Tibial artery (tissue), 4 donors: Measurements from ENCODE around the gene GPR15.

Experiments used
- DNase-seq, 2 donors: peaks; one replicate each; pipeline ENCODE4 v3.0.0-alpha.2; 2019
- H3K27ac ChIP-seq, 2 donors: fragments of 200-600 bp; sonication (generic) in 1 of 2; 1 replicate in 1 of 2; 2 replicates in 1 of 2; pipeline ENCODE4 v1.5.1; 2018 to 2019; ENCODE audit warnings: mild to moderate bottlenecking in 1 of 2
- H3K27me3 ChIP-seq, 2 donors: fragments of 200-600 bp; sonication (generic) in 1 of 2; one replicate each; pipeline versions ENCODE4 v1.5.1 to v1.6.0; 2016 to 2019
- H3K36me3 ChIP-seq, 3 donors: fragments of 200-600 bp; sonication (generic) in 2 of 3; one replicate each; pipeline ENCODE4 v1.5.1; 2016 to 2019; ENCODE audit warnings: mild to moderate bottlenecking in 2 of 3
- H3K4me1 ChIP-seq, 4 donors: fragments of 200-600 bp; sonication (generic) in 2 of 4; 1 replicate in 3 of 4; 2 replicates in 1 of 4; pipeline ENCODE4 v1.5.1; 2016 to 2019
- H3K4me3 ChIP-seq, 2 donors: fragments of 200-600 bp; sonication (generic) in 1 of 2; 1 replicate in 1 of 2; 2 replicates in 1 of 2; pipeline ENCODE4 v1.5.1; 2018 to 2019; ENCODE audit warnings: mild to moderate bottlenecking in 2 of 2
- H3K9me3 ChIP-seq, 3 donors: fragments of 200-600 bp; sonication (generic) in 1 of 3; one replicate each; pipeline ENCODE4 v1.5.1; 2016 to 2019
- intact Hi-C: fragments of 100-400 bp; cut with DNase I; formaldehyde crosslinking; loops from one replicate; pipeline ENCODE4 v1.15.0; 2023; ENCODE audit warnings: low total_unique reads
- TF ChIP-seq, protein P1 (sequence below), 2 experiments: fragments of 200-600 bp in 1 of 2; fragments of 450-650 bp in 1 of 2; IDR thresholded peaks; one replicate each; pipeline ENCODE4 v1.5.1; 2017 to 2019; ENCODE audit warnings: antibody characterized with exemption in 2 of 2, mild to moderate bottlenecking in 1 of 2, moderate library complexity in 1 of 2

The GPR15 gene

DNA sequence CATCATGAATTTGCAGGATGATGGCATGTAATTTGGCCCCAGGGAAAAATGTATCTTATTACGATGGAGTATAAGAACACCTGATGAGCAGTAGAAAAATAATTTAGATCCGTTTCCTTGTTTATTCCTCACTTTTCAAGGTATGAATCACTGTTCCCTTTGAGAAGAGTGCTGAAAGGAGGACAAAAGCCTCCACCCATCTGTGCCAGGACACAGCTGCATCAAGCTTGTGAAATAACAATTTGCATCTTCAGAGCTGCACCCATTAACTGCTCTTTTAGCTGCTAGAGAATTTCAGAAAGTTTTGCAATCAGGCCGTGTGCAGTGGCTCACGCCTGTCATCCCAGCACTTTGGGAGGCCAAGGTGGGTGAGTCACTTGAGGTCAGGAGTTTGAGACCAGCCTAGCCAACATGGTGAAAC, 18.7 kb upstream of the GPR15 start:
- no peaks in the 10 kb centered on the region for H3K27me3 ChIP-seq
- no peak for DNase-seq
- no peaks in the 10 kb centered on the region for H3K9me3 ChIP-seq
- H3K4me1 ChIP-seq, result no peaks in the 10 kb centered on the region
- no peak overlapping the region for H3K4me3 ChIP-seq
- TF ChIP-seq, protein P1, sequence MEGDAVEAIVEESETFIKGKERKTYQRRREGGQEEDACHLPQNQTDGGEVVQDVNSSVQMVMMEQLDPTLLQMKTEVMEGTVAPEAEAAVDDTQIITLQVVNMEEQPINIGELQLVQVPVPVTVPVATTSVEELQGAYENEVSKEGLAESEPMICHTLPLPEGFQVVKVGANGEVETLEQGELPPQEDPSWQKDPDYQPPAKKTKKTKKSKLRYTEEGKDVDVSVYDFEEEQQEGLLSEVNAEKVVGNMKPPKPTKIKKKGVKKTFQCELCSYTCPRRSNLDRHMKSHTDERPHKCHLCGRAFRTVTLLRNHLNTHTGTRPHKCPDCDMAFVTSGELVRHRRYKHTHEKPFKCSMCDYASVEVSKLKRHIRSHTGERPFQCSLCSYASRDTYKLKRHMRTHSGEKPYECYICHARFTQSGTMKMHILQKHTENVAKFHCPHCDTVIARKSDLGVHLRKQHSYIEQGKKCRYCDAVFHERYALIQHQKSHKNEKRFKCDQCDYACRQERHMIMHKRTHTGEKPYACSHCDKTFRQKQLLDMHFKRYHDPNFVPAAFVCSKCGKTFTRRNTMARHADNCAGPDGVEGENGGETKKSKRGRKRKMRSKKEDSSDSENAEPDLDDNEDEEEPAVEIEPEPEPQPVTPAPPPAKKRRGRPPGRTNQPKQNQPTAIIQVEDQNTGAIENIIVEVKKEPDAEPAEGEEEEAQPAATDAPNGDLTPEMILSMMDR (IDR thresholded peaks at IDR 0.05), result no peak
- intact Hi-C loops, result no loop called here
- no peak overlapping the region for H3K27ac ChIP-seq
- peaks cover 23 to 62% (median 55%) of the 10 kb centered on the region in 3 donors for H3K36me3 ChIP-seq

DNA sequence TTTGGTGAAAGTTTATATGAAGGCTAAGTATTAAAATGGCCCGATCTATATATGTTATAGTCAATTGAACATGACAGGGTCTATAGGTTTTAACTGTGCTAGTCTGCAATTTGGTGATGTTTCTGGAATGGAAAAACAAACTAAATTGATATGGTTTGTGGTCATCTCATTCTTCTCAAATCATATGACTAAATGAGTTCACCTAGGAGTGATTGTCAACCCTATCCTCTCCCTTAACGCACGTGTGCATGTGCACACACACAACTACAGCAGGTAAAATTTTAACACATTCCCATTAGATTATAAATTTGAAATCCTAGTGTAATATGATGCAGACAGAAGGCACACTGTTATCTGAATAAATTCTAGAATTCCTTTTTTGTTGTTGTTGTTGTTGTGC, 18.0 kb upstream of the GPR15 start:
- no peak overlapping the region for H3K27ac ChIP-seq
- H3K36me3 ChIP-seq, result peaks cover 23 to 69% (median 62%) of the 10 kb centered on the region in 3 donors
- DNase-seq, result no peak
- TF ChIP-seq, protein P1 (IDR thresholded peaks at IDR 0.05), result no peak
- H3K9me3 ChIP-seq, result no peaks in the 10 kb centered on the region
- H3K27me3 ChIP-seq, result no peaks in the 10 kb centered on the region
- H3K4me1 ChIP-seq, result peaks cover 0 to 6% (median 0%) of the 10 kb centered on the region in 4 donors
- H3K4me3 ChIP-seq, result no peak overlapping the region
- intact Hi-C loops, result no loop called here

DNA sequence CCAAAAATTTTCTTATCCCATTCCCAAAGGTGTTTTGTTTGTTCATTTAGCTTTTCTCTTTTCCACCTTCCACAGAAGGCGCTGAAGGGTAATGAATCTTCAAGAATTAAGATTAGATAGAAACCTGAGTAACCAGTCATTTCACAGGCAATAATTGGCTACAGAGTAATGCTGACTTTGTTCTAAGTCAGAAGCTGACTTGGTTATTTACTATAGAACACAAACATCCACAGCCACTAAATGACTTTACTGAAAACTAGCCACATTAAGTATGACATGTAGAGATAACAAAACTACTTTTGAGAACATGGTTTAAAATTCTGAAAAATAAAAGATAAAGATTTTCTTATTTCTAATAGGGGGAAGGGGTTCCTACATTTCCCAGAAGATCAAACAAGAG, 16.8 kb upstream of the GPR15 start:
- intact Hi-C loops, result no loop called here
- Histone ChIP-seq H3K27me3 (no peaks in the 10 kb centered on the region), H3K4me1 (peaks cover 0 to 18% (median 1%) of the 10 kb centered on the region in 4 donors), H3K9me3 (no peaks in the 10 kb centered on the region), H3K4me3 (no peak overlapping the region), H3K36me3 (peaks cover 23 to 71% (median 64%) of the 10 kb centered on the region in 3 donors), H3K27ac (no peak overlapping the region)
- DNase-seq, result no peak
- TF ChIP-seq, protein P1 (IDR thresholded peaks at IDR 0.05), result no peak

DNA sequence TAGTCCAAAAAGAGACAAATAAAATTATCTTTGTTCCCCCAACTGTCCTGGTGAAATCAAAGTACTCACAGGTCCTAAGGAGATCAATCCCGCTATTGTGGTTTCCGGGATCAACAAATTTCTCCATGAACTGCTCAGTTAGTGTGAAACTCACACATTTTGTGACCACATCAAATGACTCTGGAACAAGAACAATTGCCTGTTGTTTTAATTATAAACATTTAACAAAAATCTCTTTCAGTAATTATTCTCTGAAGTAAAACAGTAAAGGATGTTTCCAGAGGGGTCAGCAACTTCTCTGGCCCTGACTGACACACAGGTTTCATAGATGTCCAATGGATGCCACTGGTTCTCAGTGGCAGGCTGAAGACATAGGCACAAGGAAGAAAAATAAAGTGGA, 13.0 kb upstream of the GPR15 start:
- Histone ChIP-seq H3K4me3 (no peak overlapping the region), H3K4me1 (peaks cover 0 to 35% (median 14%) of the 10 kb centered on the region in 4 donors), H3K9me3 (no peaks in the 10 kb centered on the region), H3K36me3 (peaks cover 17 to 46% (median 38%) of the 10 kb centered on the region in 3 donors), H3K27me3 (no peaks in the 10 kb centered on the region), H3K27ac (no peak overlapping the region)
- intact Hi-C loops, result no loop called here
- no peak for DNase-seq
- TF ChIP-seq, protein P1 (IDR thresholded peaks at IDR 0.05), result no peak

DNA sequence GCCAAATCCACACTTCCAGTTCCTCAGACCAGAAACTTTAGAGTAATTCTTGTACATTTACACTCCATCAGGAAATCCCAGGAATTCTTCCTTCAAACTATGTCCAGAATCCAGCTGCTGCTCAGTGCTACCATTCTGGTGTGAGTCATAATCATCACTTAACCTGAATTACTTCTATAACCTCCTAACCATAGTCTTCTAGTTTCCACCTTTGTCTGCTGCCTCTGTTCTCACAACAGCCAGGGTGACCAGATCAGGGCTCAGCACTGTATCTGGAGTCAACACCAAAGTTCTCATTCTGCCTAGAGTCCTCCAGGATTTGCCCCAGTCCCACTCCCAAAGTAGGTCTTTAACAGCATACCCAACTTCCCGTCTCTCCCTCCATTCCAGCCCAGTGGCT, 12.4 kb upstream of the GPR15 start:
- Histone ChIP-seq H3K27ac (no peak overlapping the region), H3K36me3 (peaks cover 17 to 43% (median 38%) of the 10 kb centered on the region in 3 donors)
- no peak for DNase-seq

More for the DNA sequence above, 12.4 kb upstream of the GPR15 start:
- Histone ChIP-seq H3K9me3 (no peaks in the 10 kb centered on the region), H3K4me3 (no peak overlapping the region), H3K27me3 (no peaks in the 10 kb centered on the region), H3K4me1 (peaks cover 0 to 35% (median 14%) of the 10 kb centered on the region in 4 donors)
- intact Hi-C loops, result no loop called here
- TF ChIP-seq, protein P1 (IDR thresholded peaks at IDR 0.05), result no peak
